ENCODE data around the gene GNB5. TPM values are rescaled to one million over a fixed set of nuclear protein-coding genes. Genes with fewer than 3 reads are reported as not detected.

The GNB5 gene
- total RNA-seq, 1 donor from 2014 or later = 22.3 TPM

- no peak overlapping the region for H3K4me3 Mint-ChIP-seq
- H3K27ac Mint-ChIP-seq = no peak overlapping the region
- no peaks in the 10 kb centered on the region for H3K27me3 Mint-ChIP-seq (ENCODE audit: low read depth)
- no peak for TF ChIP-seq CTCF (IDR thresholded peaks at IDR 0.05; ENCODE audit: unreplicated experiment)
- no peaks in the 10 kb centered on the region for H3K4me1 Mint-ChIP-seq
- peaks cover 21% of the 10 kb centered on the region for H3K36me3 Mint-ChIP-seq
- no peaks in the 10 kb centered on the region for H3K9me3 Mint-ChIP-seq
- no peak for DNase-seq (ENCODE audit: low spot score in 2 of 2, unreplicated experiment in 2 of 2)
Observed at GRCh38 chr15:52224211-52224610, 33.0 kb upstream of the GNB5 start.

- Mint-ChIP-seq H3K36me3 (peaks cover 38% of the 10 kb centered on the region), H3K9me3 (no peaks in the 10 kb centered on the region), H3K4me3 (no peak overlapping the region), H3K27ac (no peak overlapping the region), H3K4me1 (no peaks in the 10 kb centered on the region), H3K27me3 (ENCODE audit: low read depth) (no peaks in the 10 kb centered on the region)
- DNase-seq (ENCODE audit: low spot score in 2 of 2, unreplicated experiment in 2 of 2) = no peak
- no peak for TF ChIP-seq CTCF (IDR thresholded peaks at IDR 0.05; ENCODE audit: unreplicated experiment)
Observed at GRCh38 chr15:52221730-52222129, 30.5 kb upstream of the GNB5 start.

GRCh38 chr15:52220937-52221660, 29.9 kb upstream of the GNB5 start:
- Mint-ChIP-seq H3K27me3 (ENCODE audit: low read depth) (no peaks in the 10 kb centered on the region), H3K36me3 (peaks cover 40% of the 10 kb centered on the region), H3K4me3 (no peak overlapping the region), H3K9me3 (no peaks in the 10 kb centered on the region), H3K4me1 (no peaks in the 10 kb centered on the region), H3K27ac (no peak overlapping the region)
- TF ChIP-seq CTCF (IDR thresholded peaks at IDR 0.05; ENCODE audit: unreplicated experiment) = no peak
- DNase-seq (ENCODE audit: low spot score in 2 of 2, unreplicated experiment in 2 of 2) = no peak

- no peaks in the 10 kb centered on the region for H3K27me3 Mint-ChIP-seq (ENCODE audit: low read depth)
- H3K9me3 Mint-ChIP-seq = no peaks in the 10 kb centered on the region
- DNase-seq (ENCODE audit: low spot score in 2 of 2, unreplicated experiment in 2 of 2) = no peak
- H3K4me3 Mint-ChIP-seq = no peak overlapping the region
- H3K36me3 Mint-ChIP-seq = peaks cover 40% of the 10 kb centered on the region
- TF ChIP-seq CTCF (IDR thresholded peaks at IDR 0.05; ENCODE audit: unreplicated experiment) = no peak
- H3K4me1 Mint-ChIP-seq = no peaks in the 10 kb centered on the region
- no peak overlapping the region for H3K27ac Mint-ChIP-seq
Observed at GRCh38 chr15:52220251-52220650, 29.1 kb upstream of the GNB5 start.

GRCh38 chr15:52218816-52219215, 27.6 kb upstream of the GNB5 start:
- TF ChIP-seq CTCF (IDR thresholded peaks at IDR 0.05; ENCODE audit: unreplicated experiment) = no peak
- Mint-ChIP-seq H3K4me3 (no peak overlapping the region), H3K9me3 (no peaks in the 10 kb centered on the region), H3K27me3 (ENCODE audit: low read depth) (no peaks in the 10 kb centered on the region), H3K27ac (no peak overlapping the region), H3K4me1 (no peaks in the 10 kb centered on the region), H3K36me3 (peaks cover 40% of the 10 kb centered on the region)
- no peak for DNase-seq (ENCODE audit: low spot score in 2 of 2, unreplicated experiment in 2 of 2)
